NCI-H1436 treated with DMSO at 0.1 percent for 48 hours (cell line): ENCODE data around the gene GRM4.

Experiments
- DNase-seq: peaks from one replicate; lab custom pipeline; 2025; lab: John Stamatoyannopoulos, UW

Gene GRM4

GRCh38 chr6:34106900-34107299, 39.0 kb downstream of the GRM4 start:
- no peak for DNase-seq

- DNase-seq = no peak
Measured at GRCh38 chr6:34106421-34106820, 39.5 kb downstream of the GRM4 start.

DNA sequence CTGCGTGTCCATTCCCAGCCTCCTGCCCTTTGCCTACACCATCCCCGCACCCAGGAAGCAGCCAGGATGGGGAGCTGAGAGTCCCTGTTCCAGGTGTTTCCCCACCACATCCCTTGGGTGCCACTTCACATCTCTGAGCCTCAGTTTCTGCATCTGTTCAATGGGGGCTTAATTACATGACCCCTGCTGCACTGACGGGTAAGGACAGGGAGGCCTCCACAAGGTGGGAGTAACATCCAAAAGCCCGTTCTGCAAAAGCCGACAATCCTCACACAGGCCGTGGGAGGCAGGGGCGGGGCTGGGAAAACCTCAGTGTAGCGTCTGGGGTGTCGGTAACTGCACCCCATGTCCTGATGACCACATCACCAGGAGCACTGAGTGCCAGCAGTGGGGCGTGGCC, 41.3 kb downstream of the GRM4 start:
- DNase-seq = no peak

GRCh38 chr6:34104186-34104585, 41.7 kb downstream of the GRM4 start:
- no peak for DNase-seq

GRCh38 chr6:34103321-34103720, 42.6 kb downstream of the GRM4 start:
- DNase-seq = no peak

- no peak for DNase-seq
Measured at GRCh38 chr6:34102696-34103095, 43.2 kb downstream of the GRM4 start.

GRCh38 chr6:34102099-34102656, 43.7 kb downstream of the GRM4 start:
- no peak for DNase-seq

DNA sequence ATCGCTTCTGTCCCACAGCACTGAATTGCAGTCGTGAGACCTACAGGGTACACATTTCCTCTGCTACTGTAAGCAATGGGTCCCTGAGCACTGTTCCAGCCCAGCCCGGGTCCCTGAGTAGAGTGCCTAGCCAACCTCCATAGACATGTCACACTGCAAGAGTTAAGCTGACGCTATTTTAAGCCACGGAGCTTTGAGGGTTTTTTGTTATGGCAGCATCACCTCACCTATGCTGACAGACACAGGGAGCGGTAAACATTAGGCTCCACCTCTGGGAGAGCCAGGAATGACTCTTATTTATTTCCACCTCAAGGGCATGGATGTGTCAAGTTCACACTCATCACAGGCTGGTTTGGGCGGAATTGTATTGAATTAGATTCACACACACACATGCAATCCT, 45.1 kb downstream of the GRM4 start:
- DNase-seq = no peak

DNA sequence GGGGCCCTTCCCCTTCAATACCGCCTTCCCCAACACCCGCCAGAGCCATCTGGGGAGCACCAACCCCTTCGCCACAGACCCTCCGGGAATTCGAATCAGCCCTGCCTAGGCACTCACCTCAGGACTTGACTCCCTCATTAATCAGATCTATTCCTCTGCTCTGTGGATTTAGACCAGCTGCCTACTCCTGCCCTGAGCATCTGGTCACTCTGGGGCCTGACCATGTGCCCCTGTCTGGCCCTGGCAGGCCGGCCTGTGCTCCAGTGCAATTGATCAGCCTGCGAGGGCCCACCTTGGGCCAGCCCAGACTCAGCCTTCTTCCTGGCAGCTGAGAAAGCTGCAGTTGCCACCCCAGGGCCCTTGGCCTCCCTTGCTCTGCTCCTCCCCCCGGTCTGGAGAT, 46.0 kb downstream of the GRM4 start:
- no peak for DNase-seq

DNA sequence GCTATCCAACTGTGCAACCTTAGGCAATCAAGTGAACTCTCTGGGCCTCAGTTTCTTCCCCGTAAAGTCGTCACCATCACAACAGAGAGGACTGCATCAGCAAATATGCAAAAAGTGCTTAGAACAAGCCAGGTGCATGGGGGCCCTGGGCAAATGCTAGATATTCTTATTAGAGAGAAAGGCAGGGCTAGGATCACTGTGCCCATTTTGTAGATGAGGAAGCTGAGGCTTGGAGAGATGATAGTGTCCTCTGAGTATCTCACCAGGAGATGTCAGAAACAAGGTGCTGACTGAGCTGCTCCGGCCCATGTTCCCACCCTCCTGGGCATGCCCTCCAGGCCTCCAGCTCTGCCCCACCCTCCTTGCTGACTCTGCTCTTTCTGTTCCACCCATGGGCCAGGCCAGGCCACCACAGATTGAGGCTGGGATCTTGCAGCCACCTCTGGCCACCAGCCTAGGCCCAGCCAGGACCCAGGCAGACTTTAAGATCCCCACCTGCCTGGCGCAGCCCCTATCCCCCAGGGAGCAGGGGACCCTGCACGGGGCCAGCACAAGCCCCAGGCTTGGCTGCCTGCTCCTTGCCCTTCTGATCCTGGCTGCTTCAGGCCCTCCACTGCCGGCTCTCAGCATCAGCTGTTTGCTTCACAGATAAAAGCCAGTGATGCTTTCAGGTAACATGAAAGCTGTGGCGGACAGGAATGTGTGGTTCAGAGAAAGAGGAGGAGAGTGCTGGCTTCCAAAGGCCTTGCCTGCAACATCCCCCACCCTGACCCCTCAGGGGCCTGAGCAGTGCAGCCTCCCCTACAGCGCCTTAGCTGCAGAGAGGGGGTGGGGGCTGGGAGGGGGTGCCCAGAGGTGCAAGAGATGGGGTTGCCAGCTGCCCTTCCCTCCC, 47.6 kb downstream of the GRM4 start:
- no peak for DNase-seq

GRCh38 chr6:34096814-34097213, 49.1 kb downstream of the GRM4 start:
- DNase-seq = no peak

GRCh38 chr6:34096193-34096592, 49.7 kb downstream of the GRM4 start:
- no peak for DNase-seq

GRCh38 chr6:34095741-34096140, 50.1 kb downstream of the GRM4 start:
- DNase-seq = no peak

- DNase-seq = no peak
Measured at GRCh38 chr6:34095136-34095505, 50.8 kb downstream of the GRM4 start.

- no peak for DNase-seq
Measured at GRCh38 chr6:34094474-34095135, 51.3 kb downstream of the GRM4 start.

DNA sequence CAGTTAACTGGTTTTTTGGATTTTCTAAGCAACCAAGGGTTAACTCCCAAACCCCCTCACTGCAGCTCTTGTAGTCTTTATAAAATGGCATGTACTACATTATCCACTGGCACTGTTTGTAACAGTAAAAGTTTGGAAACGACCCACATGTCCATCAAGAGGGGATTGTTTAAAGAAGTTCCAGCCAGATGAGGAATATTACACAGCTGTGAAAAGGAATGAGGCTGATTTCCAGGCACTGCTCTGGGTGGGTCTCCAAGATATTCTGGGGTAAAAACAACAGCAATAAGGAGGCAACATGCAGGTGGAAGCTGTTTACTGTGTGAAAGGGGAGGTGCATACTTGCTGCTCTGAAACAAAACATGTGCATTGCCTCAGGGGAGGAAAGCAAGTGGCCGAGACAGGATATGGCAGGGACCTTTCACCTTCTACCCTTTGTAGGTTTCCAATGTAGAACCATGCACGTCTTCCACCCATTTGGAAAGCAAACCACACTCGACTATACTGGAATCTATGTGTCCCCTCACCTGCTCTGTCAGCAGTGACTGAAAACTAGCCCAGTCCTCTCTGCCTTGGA, 51.9 kb downstream of the GRM4 start:
- DNase-seq = no peak

DNA sequence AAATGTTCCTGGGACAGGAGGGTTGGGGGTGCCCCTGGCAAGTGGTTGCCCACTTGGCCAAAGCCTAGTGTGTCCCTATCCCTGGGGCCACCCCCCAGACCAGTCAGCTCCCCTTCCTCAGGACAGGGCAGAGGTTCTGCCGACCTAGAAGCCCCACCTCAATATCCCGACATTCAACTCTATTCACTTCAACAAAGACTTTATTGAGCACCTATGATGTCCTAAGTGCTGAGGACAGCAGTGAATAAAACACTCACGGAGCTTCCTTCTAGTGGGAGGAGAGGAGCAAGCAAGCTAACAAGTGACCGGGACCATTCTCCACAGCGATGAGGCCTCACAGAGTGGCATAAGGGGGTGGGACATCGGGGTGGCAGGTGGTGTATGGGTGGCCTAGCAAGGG, 52.7 kb downstream of the GRM4 start:
- no peak for DNase-seq

- no peak for DNase-seq
Measured at GRCh38 chr6:34092631-34093030, 53.3 kb downstream of the GRM4 start.

- no peak for DNase-seq
Measured at GRCh38 chr6:34090935-34091334, 55.0 kb downstream of the GRM4 start.

DNA sequence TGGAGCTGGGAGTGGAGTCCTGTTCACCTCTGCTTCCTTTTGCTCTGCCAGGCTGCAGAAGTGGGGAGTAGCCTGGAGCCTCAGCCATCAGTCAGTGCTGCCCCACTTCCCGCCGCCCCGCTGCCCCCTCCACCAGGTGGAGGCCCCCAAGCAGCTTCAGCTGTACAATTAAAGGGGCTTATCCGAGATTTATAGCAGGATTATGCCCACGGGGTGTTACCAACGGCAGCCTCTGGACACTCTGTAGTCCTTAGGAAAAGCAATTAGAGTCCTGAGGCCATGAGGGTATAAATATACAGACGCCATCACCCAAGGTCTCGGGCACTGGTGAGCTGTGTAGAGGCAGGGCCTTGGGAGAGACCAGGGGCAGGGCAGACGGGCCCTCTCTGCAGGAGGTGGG, 55.4 kb downstream of the GRM4 start:
- DNase-seq = no peak

DNA sequence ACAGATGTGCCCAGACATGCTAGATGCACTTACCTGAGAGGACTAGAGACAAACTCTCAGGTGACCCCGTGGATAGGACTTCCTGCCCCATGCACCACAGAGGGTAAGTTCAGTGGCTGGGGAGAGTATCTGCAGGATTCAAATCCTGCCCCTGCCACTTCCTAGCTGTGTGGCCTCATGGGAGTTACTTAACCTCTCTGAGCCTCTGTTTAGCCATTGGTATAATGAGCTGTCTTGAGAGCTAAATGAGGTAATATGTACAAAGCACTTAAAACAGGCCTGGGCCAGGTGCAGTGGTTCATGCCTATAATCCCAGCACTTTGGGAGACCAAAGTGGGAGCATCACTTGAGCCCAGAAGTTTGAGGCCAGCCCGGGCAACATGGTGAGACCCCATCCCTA, 59.3 kb downstream of the GRM4 start:
- DNase-seq = no peak

DNA sequence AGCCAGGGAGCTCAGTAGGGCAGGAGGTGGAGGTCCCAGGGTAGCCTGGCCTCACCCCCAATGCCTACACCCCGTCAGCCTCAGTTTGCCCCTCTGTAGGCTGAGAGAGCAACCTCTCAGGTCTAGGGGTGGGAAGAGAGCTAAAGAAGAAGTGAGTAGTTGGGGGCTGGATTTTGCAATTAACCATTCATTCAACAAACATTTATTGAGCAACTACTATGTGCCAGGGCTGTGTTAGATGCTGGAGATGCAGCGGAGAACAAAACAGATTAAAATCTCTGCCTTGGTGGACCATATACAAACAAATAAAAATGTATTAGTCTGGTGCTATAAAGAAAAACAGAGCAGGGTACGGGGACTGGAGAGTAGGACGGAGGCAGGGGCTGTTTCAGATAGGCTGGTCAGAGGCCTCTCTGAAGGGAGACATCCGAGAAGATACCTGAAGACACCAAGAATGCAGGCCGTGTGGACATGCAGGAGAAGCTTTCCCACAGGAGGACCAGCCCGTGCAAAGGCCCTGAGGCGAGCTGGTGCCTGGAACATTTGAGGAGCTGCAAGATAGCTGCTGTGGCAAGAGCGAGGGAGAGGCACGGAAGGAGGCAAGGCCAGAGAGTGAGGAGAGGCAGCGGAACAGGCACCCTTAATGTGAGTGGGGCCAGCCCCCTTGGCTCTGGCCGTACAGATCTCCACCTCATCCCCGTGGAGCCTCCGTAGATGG, 60.3 kb downstream of the GRM4 start:
- no peak for DNase-seq
